GM19193 (cell line): ENCODE measurements around the gene ZNF436.

Source experiments
- POLR2A ChIP-seq: IDR thresholded peaks from 4 replicates; pipeline ENCODE4 v1.6.1; 2011; ENCODE audit not compliant: insufficient read depth, insufficient read length; ENCODE audit errors: extremely low read depth

The ZNF436 gene

DNA sequence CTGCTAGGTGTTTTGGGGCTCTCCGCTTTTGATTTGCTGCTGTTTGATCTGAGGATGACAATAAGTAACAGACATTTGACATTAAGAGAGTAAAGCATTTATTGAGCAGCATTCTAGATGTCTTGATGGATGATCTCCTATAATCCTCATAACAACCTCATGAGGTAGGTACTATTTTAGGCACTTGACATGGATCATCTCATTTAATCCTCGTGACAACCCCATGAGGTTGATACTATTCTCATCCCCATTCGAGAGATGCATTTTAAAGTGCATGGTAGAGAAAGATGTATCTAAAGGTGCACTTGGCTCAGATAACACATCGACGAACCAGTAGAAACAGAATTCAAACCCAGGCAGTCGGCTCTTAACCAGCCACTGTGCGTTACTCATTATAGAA, 28.3 kb upstream of the ZNF436 start:
- TF ChIP-seq POLR2A = no peak

DNA sequence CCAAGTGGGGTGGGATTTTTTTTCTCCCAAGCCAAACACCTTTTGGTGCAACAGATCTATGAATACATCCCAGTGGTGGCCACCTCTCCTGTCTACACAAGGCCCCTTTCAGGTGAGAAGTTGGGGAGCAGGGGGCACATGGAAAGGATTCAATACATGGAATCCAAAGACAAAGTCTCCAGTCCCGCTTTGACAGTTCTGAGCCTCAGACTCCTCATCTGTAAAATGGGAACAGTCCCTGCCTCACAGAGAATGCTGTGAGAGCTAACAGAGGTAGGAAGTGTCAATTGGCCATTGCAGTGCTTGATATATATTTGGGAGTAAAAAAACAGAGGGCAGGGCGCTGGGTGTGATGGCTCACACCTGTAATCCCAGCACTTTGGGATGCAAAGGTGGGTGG, 26.7 kb upstream of the ZNF436 start:
- TF ChIP-seq POLR2A = no peak

DNA sequence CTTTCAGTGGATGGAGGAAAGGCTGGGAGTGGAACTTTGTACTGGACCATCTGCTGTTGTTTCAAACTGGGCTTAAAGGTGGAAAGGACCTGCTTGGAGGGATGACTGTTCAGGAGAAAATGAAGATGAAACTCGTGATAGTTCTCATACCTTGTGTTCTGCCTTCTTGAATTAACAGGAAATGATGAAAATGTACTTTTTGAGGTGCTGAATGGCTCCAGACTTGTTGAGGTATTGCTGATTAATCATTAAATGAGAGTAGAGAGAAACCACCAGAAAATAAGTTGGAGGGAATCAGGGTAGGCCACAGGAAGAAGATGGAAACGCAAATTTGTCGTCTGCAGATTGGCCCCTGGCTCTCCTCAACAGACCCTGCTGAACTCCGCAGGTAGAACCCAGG, 26.2 kb upstream of the ZNF436 start:
- no peak for TF ChIP-seq POLR2A

DNA sequence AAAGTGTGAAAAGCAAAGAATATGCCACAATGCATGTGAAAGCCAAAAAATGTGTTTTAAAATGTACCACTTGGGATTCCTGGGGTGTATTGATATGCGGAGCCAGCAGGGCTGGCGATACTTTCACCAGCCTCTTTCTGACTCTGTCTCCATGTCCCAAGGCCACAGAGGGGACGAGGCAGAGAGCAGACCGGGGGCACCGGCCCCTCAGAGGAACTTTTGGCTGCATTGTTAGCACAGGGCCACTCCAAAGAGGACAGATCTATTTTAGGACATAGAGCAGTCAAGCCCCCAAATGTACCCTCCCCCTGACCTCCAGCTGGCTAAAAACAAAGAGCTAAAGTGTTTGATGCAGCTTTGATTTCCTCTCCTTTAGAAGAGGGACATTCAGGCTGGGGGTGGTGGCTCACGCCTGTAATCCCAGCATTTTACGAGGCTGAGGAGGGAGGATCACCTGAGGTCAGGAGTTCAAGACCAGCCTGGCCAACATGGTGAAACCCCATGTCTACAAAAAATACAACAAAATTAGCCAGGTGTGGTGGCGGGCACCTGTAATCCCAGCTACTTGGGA, 25.6 kb upstream of the ZNF436 start:
- no peak for TF ChIP-seq POLR2A

DNA sequence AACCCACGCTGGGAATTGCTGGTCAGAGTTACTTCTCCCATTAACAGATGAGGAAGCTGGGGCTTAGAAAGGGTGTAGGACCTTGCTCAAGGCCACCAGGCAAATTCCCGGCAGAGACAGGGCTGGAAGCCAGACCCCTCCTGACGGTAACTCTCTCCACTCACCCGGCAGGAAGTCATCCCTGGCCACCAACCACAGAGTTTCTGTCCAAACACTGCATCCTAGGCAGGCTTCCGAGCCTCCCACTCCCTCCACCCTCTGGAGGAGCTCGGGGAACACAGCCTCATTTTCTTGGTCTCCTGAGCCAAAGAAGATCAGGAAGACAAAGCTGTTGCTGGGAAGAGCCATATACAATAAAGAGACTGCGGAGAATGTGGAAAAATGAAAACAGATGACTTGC, 25.0 kb upstream of the ZNF436 start:
- TF ChIP-seq POLR2A = no peak

DNA sequence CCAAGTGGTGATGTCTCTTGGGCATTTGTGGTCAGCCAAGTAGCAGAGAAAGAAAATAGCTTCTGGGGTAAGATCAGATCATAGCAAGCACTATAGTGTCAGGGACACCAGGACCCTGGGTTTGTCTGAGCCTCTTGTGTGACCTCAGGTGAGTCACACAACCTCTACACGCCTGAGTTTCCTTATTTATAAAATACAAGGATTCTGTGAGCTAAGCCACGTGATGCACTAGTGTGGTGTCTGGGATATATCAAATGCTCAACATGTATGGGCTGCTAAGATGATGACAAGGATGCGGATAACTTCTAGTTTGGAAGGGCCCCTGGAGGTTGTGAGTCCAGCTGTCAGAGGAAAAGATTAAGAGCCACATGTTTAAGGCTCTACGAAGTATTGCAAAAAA, 24.5 kb upstream of the ZNF436 start:
- TF ChIP-seq POLR2A = no peak

DNA sequence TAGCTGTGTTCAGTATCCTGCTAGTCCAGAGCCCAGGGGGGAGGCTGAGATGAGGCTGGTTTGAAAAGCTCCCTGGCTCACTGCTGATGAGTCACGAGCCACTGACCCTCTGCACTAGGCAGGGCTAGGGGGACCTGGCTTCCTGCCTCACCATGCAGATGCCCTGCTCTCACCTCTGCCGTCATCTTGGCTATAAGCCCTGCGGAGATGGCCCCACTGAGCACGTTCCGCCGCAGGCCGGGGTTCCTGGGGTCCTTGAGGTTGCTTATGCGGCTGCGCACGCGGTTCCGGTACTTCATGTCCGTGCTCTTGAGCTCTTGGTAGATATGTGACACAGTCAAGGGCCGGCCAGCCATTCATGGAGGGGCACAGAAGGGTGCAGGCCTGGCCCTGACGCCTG, 24.1 kb upstream of the ZNF436 start:
- TF ChIP-seq POLR2A = no peak

DNA sequence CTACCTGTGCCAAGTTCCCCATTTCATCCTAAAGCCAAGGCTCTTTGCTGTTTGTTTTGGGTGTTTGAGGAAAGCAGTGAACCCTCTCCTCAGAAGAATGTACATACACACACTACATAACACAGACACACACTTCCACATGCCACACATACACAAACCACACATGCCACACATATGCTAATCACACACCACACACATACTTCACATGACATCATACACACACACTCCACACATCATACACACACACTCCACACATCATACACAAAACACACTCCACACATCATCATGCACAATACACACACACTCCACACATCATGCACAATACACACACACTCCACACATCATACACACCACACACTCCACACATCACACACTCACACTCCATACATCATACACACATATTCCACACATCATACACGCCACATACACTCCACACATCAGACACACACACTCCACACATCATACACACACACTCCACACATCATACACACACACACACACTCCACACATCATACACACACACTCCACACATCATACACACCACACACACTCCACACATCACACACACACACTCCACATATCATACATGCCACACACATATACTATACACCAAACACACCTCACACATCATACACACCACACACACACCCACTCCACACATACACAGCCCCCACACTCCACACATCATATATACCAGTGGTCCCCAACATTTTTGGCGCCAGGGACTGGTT, 22.7 kb upstream of the ZNF436 start:
- no peak for TF ChIP-seq POLR2A

DNA sequence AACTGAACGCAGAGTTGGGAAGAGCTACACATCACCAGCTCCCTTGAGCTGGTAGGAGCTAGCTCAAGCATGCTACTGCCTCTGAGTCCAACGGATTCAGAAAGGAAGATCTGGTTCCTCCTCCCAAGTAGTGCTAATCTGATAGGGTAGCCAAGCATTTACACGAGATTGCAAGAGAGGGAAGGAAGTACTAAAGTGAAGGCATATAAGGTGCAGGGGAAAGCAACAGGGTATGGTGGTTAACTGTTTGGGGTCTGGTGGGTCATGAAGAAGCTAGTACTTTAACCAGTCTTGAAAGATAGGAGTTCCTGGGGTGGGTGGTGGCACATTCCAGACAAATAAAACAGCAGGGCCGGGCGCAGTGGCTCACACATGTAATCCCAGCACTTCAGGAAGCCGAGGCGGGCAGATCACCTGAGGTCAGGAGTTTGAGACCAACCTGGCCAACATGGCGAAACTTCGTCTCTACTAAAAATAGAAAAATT, 20.2 kb upstream of the ZNF436 start:
- TF ChIP-seq POLR2A = no peak

DNA sequence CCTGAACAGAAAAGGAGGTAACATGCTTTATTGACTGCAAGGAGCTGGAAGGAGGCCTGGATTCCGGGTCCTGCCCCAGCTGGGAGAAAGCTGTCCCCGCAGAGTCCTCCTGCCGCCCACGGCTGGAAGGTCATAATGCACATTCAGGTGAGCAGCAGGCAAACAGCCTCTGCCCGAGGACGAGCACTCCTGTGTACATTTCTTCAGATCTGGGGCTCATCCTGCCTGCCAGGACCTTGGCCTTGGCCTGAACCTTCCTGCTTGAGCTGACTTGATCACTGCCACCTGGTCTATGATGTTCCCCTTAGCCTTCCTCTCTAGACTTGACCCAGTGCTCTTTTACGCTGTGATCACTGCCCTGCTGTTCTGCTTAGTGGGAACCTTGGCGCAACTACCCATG, 17.9 kb upstream of the ZNF436 start:
- no peak for TF ChIP-seq POLR2A

DNA sequence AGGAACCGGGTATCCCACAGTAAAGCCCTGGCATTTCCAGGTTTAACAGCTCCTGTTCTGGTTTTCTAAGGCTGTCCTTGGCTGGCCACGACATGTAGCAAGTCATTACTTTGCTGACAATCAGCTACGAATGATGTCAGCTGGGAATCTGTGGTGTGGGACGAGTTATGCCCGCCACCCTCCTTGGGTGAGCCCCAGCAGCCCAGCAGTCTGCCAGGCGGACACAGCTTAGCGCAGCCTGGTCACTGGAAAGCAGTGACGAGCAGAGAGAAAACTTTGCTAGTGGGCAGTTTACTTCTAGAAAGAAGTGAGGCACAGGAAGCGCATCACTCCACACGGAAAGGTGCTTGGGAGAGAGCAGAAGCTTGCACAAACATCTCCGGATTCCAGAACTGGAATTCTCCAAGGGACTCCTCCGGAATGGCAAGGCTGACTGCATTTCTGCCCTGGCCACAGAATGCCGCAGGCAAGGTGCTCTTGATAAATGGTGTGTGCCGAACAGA, 15.5 kb upstream of the ZNF436 start:
- TF ChIP-seq POLR2A = no peak

DNA sequence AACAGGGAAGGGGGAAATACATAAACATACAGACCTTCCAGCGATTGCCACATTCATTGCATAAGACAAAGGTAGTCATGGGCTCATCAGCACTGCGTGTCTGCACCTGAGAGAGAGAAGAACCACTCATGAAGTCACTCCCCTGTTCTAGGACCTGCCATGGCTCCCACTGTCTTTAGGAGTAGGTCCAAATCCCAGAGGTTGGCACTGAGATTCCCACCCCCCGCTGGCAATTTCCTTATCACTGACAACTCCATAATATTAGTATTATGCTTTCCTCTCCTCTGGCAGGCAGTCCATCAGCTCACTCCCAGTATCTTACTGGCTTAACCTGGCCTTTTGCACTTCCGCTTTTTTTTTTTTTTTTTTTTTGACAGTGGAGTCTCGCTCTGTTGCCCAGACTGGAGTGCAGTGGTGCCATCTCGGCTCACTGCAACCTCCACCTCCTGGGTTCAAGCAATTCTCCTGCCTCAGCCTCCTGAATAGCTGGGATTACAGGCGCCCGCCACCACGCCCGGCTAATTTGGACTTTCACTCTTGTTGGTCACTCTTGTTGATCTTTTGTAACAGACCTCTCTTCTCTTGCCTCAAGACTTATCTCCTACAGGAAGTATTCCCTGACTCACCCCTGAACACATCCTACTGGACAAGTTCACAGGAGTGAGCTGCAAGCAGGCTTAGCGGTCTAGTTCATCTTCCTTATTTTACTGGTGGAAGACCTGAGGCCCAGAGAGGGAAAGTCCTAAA, 14.8 kb upstream of the ZNF436 start:
- TF ChIP-seq POLR2A = no peak

DNA sequence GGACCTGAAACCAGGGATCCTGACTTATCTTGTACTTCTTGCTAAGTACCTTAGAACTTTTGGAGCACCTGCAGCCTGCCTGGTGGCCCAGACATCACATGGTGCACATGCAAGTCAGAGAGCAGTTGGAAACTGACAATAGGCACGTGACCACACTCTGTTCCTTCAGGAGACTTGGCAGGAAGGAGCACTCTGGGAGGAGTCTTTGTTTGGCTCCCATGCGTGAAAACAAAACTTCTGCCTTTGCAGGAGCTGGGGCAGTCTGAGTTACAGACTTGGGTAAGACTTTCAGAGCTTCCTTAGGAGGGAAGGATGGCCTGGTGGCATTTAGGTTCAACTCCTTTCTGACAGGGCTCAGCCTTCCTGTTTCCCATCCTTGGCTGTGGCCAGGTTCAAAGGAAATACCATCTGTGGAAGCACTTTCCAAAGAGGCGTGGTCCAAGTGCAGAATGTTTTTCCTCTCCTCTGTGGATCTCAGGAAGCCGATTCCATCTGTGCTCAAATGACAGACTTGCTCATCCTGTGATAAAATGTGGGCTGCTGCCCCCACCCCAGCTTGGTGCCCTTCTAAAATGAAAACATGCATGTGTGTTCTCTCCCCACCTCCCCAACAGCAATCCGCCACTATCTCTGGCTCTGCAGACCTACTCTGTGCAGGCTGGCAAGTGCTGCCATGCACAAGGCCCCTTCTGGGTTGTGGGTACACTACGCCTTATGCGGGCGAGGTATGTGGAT, 14.1 kb upstream of the ZNF436 start:
- no peak for TF ChIP-seq POLR2A

DNA sequence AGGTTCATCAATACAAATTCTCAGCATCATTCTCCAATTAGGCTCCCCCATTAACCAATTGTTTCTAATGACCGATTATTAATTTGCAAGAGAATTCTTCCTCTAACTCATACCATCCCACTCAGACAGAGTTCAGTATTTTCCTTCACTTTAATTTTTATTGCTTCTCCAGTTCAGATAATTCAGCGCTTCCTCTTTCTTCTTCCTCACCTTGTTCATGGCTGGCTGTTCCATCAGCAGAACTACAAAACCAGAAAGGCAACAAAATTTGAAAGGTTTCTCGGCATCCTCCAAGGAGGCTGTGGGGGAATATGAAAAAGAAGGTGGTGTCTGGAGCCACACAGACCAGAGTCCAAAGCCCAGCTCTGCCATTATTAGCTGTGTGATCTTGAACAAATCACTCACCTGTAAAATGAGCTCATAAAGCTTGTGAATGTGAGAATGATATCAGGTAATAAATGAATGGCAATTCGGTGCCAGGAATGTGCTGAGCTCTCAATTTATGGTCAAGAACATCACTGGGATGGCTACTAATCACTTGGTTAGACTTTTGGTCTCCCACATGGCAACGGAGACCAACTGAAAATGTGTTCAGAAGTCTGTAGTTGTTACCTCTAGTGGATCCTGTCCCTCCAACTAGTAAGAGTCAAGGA, 11.7 kb upstream of the ZNF436 start:
- no peak for TF ChIP-seq POLR2A

DNA sequence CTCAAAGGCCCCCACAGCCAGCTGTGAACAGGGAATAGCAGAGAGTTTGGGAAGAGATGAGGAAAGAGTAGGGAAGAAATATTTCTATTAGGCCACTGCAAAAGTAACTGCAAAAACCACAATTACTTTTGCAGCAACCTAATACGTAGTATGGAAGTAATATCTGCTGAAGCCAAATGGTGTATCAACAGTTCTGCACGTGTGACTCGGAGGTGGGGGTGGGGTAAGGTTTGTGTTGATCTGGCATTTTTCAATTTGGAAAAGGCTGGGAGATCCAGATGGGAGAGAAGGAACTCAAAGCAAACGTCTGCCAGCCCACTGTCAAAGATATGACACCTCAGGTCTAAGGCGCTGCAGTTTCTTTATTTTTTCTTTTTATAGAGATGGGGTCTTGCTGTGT, 11.1 kb upstream of the ZNF436 start:
- TF ChIP-seq POLR2A = no peak
